GM12878 (cell line): Measurements from ENCODE around the gene IGF1R. TPM values are rescaled to one million over a fixed set of nuclear protein-coding genes. Genes with fewer than 3 reads are reported as not detected.

Experiments
- ATAC-seq: fragments of 200-7000 bp; cut with Tn5 transposase; 3 replicates; pipeline ENCODE4 v1.9.1; 2020; ENCODE audit warnings: mild to moderate bottlenecking, moderate library complexity
- BruUV-seq: library from RNA; stranded (reverse); fragments of 400-500 nt; replicated peaks from 2 replicates; lab custom pipeline; 2021; lab: Mats Ljungman, UMichigan
- CTCF ChIA-PET: fragments of 300-600 bp; sonication (Branson Sonifier 250); formaldehyde crosslinking; extraction: SDS; loops from one replicate; lab custom pipeline; 2021; ENCODE audit warnings: inconsistent platforms; lab: Yijun Ruan, JAX
- POLR2A ChIA-PET: fragments of 350-600 bp; formaldehyde crosslinking; extraction: SDS; loops from one replicate; lab custom pipeline; 2021; ENCODE audit warnings: inconsistent platforms; lab: Charles Lee
- RAD21 ChIA-PET: fragments of 300-600 bp; sonication (Branson Sonifier 250); formaldehyde crosslinking; loops from one replicate; lab custom pipeline; 2023; ENCODE audit warnings: antibody characterized with exemption; ENCODE audit not compliant: unreplicated experiment; lab: Charles Lee
- SMC1A ChIA-PET: fragments of 300-600 bp; sonication (Branson Sonifier 250); formaldehyde crosslinking; loops from one replicate; lab custom pipeline; 2023; ENCODE audit not compliant: unreplicated experiment, uncharacterized antibody; lab: Charles Lee
- DNase-seq: peaks from one replicate; pipeline ENCODE4 v3.0.0-alpha.2; 2011; ENCODE audit warnings: low read depth, low spot score
- FAIRE-seq: peaks from 3 replicates; lab custom pipeline; 2011; peaks lifted over from hg19 to GRCh38; lab: Jason Lieb, UNC
- H2AFZ ChIP-seq: 2 replicates; pipeline ENCODE4 v1.6.0; 2011; ENCODE audit warnings: low read depth, low read length, control low read depth; ENCODE audit not compliant: control insufficient read depth
- H3K27ac ChIP-seq: 2 replicates; pipeline ENCODE4 v1.5.1; 2011; ENCODE audit warnings: control low read depth; ENCODE audit not compliant: control insufficient read depth, insufficient read depth
- H3K27me3 ChIP-seq, 2 experiments: replicated peaks in 1 of 2; 2 replicates each; pipeline versions ENCODE4 v1.6.0 to v1.6.1; 2011; ENCODE audit warnings: low read length in 1 of 2; ENCODE audit not compliant: control insufficient read depth in 2 of 2, insufficient read depth in 2 of 2
- H3K36me3 ChIP-seq, 2 experiments: 2 replicates each; pipeline ENCODE4 v1.5.1; 2011; ENCODE audit warnings: low read length in 1 of 2; ENCODE audit not compliant: control insufficient read depth in 2 of 2, insufficient read depth in 2 of 2
- H3K4me1 ChIP-seq: 2 replicates; pipeline ENCODE4 v1.6.1; 2011; ENCODE audit warnings: mild to moderate bottlenecking, low read length, moderate library complexity, mixed read lengths; ENCODE audit not compliant: control insufficient read depth, insufficient read depth
- H3K4me2 ChIP-seq: 2 replicates; pipeline ENCODE4 v1.6.0; 2011; ENCODE audit warnings: control low read depth; ENCODE audit not compliant: control insufficient read depth, insufficient read depth
- H3K4me3 ChIP-seq: fragments of 200-600 bp; sonication (generic); 2 replicates; pipeline ENCODE4 v1.5.1; 2016
- H3K79me2 ChIP-seq: 2 replicates; pipeline ENCODE4 v1.6.0; 2011; ENCODE audit warnings: low read length; ENCODE audit not compliant: control insufficient read depth, insufficient read depth
- H3K9ac ChIP-seq: 2 replicates; pipeline ENCODE4 v1.8.0; 2011; ENCODE audit warnings: low read length, control low read depth, mixed read lengths; ENCODE audit not compliant: control insufficient read depth, insufficient read depth
- H3K9me3 ChIP-seq: replicated peaks from 3 replicates; pipeline ENCODE4 v1.5.1; 2011; ENCODE audit warnings: mild to moderate bottlenecking, low read length; ENCODE audit not compliant: control insufficient read depth, insufficient read depth
- H4K20me1 ChIP-seq: 2 replicates; pipeline ENCODE4 v1.6.0; 2011; ENCODE audit not compliant: control insufficient read depth, insufficient read depth
- EP300 ChIP-seq, 2 experiments: fragments of 150-350 bp in 1 of 2; IDR thresholded peaks; 2 replicates each; pipeline ENCODE4 v1.6.1; 2011 to 2012; ENCODE audit warnings: low read depth in 2 of 2, low read length in 2 of 2, borderline replicate concordance in 1 of 2, improper control_type of control experiment in 1 of 2, inconsistent platforms in 1 of 2; ENCODE audit not compliant: control insufficient read depth in 1 of 2
- NFYA ChIP-seq: IDR thresholded peaks from 2 replicates; pipeline ENCODE4 v1.6.1; 2011; ENCODE audit warnings: low read depth, mild to moderate bottlenecking, low read length, improper control_type of control experiment, borderline replicate concordance
- SIX5 ChIP-seq: IDR thresholded peaks from 2 replicates; pipeline ENCODE4 v1.6.1; 2011; ENCODE audit warnings: mild to moderate bottlenecking, low read depth, low read length, moderate library complexity; ENCODE audit not compliant: severe bottlenecking
- TBL1XR1 ChIP-seq: IDR thresholded peaks from 2 replicates; pipeline ENCODE4 v1.6.1; 2012; ENCODE audit warnings: low read depth, low read length, improper control_type of control experiment
- WGBS: methylation state at CpG from one replicate; pipeline ENCODE4 v1.1.6; 2016; ENCODE audit warnings: low lambda C conversion rate; ENCODE audit not compliant: insufficient replicate concordance, insufficient coverage; ENCODE audit errors: missing lambda C conversion rate; 5-methylcytosine and 5-hydroxymethylcytosine counted together
- in situ Hi-C: fragments of 300-500 bp; cut with MboI; formaldehyde crosslinking; loops from 9 replicates; pipeline ENCODE4 v1.14.3; 2018; ENCODE audit warnings: mixed read lengths
- intact Hi-C: fragments of 100-400 bp; cut with micrococcal nuclease; formaldehyde crosslinking; loops from one replicate; pipeline ENCODE4 v1.14.2; 2022; ENCODE audit not compliant: unreplicated experiment
- polyA plus RNA-seq, 11 experiments: library from polyadenylated mRNA; depleted of rRNA in 4 of 11; unstranded in 6 of 11; stranded (reverse) in 5 of 11; fragments of >200 nt; fragmentation: Nextera tagmentation in 4 of 11; fragmentation: Illumina TruSeq in 1 of 11; extraction: Ambion mirVana in 4 of 11; extraction: Trizol in 1 of 11; gene quantifications; 1 replicate in 1 of 11; 2 replicates in 10 of 11; pipeline versions ENCODE4 v1.2.1 to v1.2.3, GENCODE V29; 2011 to 2016; ENCODE audit warnings: inconsistent platforms in 2 of 11, missing spikeins in 2 of 11, low read depth in 1 of 11
- total RNA-seq, 4 experiments: library from RNA; depleted of rRNA in 3 of 4; stranded (reverse); fragments of >200 nt in 3 of 4; fragmentation: Illumina TruSeq in 1 of 4; extraction: Trizol in 1 of 4; gene quantifications; 2 replicates each; pipeline versions ENCODE4 v1.2.1 to v1.2.3, GENCODE V29; 2013 to 2021

Gene IGF1R
- total and polyA plus RNA-seq, 10 of the 15 experiments (the other 5 are each of a cell fraction or from before 2014, with no cell fraction given): 0.03 to 2.7 (median 0.66) TPM

GRCh38 chr15:98888820-98889479, 240.6 kb downstream of the IGF1R start:
- peak; percentile 54 for FAIRE-seq
- Histone ChIP-seq H3K9ac (no peak overlapping the region), H3K4me3 (no peak overlapping the region), H3K27ac (no peak overlapping the region), H3K4me2 (no peak overlapping the region), H3K27me3 (no peaks in the 10 kb centered on the region), H3K36me3 (no peaks in the 10 kb centered on the region), H3K79me2 (no peaks in the 10 kb centered on the region), H4K20me1 (no peaks in the 10 kb centered on the region), H3K9me3 (no peaks in the 10 kb centered on the region), H3K4me1 (peaks cover 3% of the 10 kb centered on the region; the same call in 1 of the 2 replicates), H2AFZ (no peak overlapping the region)
- ChIA-PET SMC1A (interaction anchor here (0.8 to 1.3 kb wide), 3 partner anchors 111 to 169 kb away, joined by 3 to 6 read pairs (median 4); no protein-coding TSS in a partner anchor), CTCF (interaction anchor here (0.8 kb wide), 1 partner anchor 63 kb away, joined by 3 read pairs; no protein-coding TSS in a partner anchor), POLR2A (no interaction called here), RAD21 (interaction anchor here (1.2 kb wide), 1 partner anchor 169 kb away, joined by 3 read pairs; no protein-coding TSS in a partner anchor)
- in situ Hi-C loops: no loop called here
- no TSS peak for BruUV-seq
- DNase-seq: no peak
- peak; percentile 55 for ATAC-seq
- WGBS: 49% methylated on average over 8 of the region's 8 CpGs
- intact Hi-C loops: loop anchor here (10.0 kb wide), 1 partner anchor 374 kb away; no protein-coding TSS in a partner anchor
- TF ChIP-seq NFYA: no peak
- no peak for TF ChIP-seq EP300 (IDR thresholded peaks at IDR 0.05; ENCODE audit: borderline replicate concordance in 1 of 2, control insufficient read depth in 1 of 2, low read depth in 2 of 2, low read length in 2 of 2)
- TF ChIP-seq SIX5: peak; percentile 14
- no peak for TF ChIP-seq TBL1XR1
